Measurements from ENCODE around the gene GALR2.

GALR2 gene

DNA sequence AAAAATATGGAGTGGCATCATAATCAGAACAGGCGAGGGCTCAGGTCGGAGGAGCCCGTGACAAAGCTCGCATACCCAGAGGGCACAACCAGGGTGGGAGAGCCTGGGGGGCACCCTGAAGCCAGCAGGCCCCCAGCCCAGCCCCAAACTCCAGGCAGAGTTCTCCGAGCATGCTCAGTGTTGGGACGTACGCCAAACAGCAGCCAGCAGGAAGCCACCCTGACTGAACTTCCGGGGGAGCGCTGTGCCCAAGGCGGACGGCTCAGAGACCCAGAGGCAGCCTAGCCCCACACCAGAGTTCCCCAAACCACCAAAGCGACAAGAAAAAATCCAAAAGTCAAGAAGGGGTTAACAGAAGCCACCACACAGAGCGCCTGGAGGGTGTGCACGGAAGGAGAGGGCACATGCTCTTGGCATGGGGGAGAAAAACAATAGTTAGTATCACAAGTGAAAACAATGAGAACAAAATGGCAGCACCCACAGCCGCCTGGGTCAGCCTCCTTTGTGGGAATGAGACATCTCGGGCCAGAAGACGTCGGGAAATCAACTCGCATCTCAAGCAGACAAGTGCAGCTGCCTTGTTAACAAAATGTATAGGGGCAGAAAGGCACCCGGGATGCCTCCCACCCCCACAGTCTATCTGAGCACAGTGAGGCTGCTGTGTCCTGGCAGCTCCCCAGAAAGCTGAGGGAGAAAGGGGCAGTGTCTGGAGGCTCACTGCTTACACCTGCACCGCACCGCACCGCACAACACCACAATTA, 17.1 kb downstream of the GALR2 start:
- no peak overlapping the region for H3K4me3 ChIP-seq (replicated peaks in 1 of 2; ENCODE audit: low read depth in 2 of 2, low read length in 2 of 2)
- TF ChIP-seq, protein P1, sequence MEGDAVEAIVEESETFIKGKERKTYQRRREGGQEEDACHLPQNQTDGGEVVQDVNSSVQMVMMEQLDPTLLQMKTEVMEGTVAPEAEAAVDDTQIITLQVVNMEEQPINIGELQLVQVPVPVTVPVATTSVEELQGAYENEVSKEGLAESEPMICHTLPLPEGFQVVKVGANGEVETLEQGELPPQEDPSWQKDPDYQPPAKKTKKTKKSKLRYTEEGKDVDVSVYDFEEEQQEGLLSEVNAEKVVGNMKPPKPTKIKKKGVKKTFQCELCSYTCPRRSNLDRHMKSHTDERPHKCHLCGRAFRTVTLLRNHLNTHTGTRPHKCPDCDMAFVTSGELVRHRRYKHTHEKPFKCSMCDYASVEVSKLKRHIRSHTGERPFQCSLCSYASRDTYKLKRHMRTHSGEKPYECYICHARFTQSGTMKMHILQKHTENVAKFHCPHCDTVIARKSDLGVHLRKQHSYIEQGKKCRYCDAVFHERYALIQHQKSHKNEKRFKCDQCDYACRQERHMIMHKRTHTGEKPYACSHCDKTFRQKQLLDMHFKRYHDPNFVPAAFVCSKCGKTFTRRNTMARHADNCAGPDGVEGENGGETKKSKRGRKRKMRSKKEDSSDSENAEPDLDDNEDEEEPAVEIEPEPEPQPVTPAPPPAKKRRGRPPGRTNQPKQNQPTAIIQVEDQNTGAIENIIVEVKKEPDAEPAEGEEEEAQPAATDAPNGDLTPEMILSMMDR (IDR thresholded peaks at IDR 0.05; ENCODE audit: low read depth, low read length) = no peak
- no peak for DNase-seq (ENCODE audit: low read depth in 2 of 2)

DNA sequence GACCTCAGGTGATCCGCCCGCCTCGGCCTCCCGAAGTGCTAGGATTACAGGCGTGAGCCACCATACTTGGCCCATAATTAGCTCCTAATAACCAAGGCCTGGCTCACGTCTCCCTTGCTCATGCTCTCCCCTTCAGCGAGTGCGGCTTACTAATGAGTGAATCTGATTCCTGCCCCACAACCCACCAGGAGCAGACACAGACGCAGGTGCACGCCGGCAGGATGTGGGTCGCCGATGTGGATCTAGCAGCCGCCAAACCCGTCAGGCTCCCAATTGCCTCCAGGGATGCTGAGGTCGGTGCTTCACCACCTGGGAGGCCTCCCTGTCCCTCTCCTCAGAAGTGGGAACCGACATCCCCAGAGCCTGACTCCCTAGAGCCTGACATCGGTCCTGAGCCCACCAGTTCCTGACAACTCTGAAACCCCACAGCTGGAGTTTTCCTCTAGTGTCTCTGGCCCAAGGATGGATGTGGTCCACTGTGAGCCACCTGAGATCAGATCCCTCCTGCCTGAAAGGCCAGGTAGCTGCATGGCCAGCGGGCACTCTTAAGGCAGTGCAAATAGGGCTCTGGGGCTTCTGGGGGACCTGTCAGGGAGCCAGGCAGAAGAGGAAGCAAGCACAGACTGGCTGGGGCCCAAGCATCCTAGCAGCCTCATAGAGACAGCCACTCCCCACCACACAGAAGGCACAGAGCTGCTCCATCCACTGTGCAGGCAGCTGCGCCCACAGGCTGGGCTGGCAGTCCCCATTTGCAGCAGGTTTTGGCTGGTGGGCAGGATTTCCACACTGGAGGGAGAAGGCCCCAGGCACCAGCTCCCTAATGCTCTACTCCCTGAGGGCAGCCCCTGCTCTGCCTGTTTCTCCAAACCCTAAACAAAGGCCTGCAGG, 18.2 kb downstream of the GALR2 start:
- no peak overlapping the region for H3K4me3 ChIP-seq (replicated peaks in 1 of 2; ENCODE audit: low read depth in 2 of 2, low read length in 2 of 2)
- TF ChIP-seq, protein P1 (IDR thresholded peaks at IDR 0.05; ENCODE audit: low read depth, low read length) = no peak
- DNase-seq (ENCODE audit: low read depth in 2 of 2) = no peak

DNA sequence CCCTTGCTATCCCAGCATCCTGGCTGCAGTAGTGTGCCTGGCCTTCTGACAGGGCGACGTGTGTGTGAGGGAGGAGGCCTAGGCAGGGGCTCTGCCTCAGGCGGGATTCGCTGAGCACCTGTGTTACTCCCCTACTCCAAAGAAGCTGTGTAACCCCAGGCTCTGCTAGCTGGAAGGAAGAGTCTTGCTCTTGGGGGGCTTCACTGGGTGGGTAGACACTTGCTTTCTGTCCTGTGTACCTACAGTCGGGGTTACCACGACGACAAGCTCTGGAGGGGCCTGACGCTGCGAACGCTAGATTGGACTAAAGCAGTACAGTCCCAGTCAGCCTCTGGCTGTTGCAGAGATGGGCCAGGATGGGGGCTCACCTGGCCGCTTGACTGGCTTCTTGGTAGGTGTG, 19.5 kb downstream of the GALR2 start:
- DNase-seq (ENCODE audit: low read depth in 2 of 2) = no peak
- TF ChIP-seq, protein P1 (IDR thresholded peaks at IDR 0.05; ENCODE audit: low read depth, low read length) = no peak
- no peak overlapping the region for H3K4me3 ChIP-seq (replicated peaks in 1 of 2; ENCODE audit: low read depth in 2 of 2, low read length in 2 of 2)

DNA sequence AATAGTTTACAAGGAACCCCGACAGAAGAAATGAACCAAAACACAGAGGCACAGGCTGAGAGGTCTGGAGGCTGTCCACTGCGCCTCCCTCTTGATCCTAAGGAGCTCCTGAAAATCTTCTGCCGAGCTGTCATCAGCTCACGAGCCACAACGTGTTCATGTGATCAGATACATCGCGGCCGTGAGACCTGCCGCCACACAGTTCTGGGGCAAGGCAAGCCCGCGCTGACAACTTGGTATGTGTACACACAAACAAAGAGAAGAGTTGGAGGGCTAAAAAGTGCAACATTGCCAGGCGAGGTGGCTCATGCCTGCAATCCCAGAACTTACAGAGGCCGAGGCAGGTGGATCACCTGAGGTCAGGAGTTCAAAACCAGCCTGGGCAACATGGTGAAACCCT, 21.4 kb downstream of the GALR2 start:
- H3K4me3 ChIP-seq (replicated peaks in 1 of 2; ENCODE audit: low read depth in 2 of 2, low read length in 2 of 2) = no peak overlapping the region
- DNase-seq (ENCODE audit: low read depth in 2 of 2) = no peak
- TF ChIP-seq, protein P1 (IDR thresholded peaks at IDR 0.05; ENCODE audit: low read depth, low read length) = no peak

GRCh38 chr17:76097716-76098295, 23.2 kb downstream of the GALR2 start:
- H3K4me3 ChIP-seq (replicated peaks in 1 of 2; ENCODE audit: low read depth in 2 of 2, low read length in 2 of 2) = no peak overlapping the region
- TF ChIP-seq, protein P1 (IDR thresholded peaks at IDR 0.05; ENCODE audit: low read depth, low read length) = no peak
- DNase-seq (ENCODE audit: low read depth in 2 of 2) = no peak

- DNase-seq (ENCODE audit: low read depth in 2 of 2) = no peak
- H3K4me3 ChIP-seq (replicated peaks in 1 of 2; ENCODE audit: low read depth in 2 of 2, low read length in 2 of 2) = peak overlapping the region; percentile 73 to 83
- TF ChIP-seq, protein P1 (IDR thresholded peaks at IDR 0.05; ENCODE audit: low read depth, low read length) = no peak
These were observed 28.3 kb downstream of the GALR2 start for GRCh38 chr17:76102944-76103273.
